Measurements from ENCODE around the gene KRT80.

KRT80 gene

DNA sequence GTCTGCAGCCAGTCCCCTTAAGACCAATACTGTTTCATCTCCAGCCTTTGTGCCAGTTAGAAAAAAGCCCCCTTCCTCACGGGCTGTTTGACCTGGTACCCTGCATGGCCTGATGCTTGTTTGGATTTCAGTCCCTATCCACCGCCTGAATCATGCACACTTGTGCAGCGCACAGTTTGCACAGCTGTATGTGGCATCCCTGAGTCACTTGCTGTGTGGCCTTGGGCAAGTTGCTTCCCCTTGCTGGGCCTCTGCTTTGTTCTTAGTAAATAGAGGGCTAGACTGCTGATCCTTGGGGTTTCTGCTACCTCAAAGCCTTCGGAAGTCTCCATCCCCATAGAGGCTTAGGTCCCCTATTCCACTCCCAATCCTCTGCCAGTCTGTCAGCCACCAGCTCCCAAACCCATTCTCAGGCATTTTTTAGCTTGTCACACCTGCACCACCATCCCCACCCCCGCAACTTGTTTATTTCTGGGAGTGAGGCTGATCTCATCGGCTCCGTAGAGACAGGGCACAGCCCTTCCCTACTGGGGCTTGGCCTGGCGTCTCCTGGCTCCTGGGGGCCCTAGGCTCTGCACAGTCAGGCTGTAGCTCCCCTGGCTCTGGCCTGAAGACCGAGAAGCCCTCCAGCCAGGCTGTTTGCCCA lies 8.8 kb downstream of the KRT80 start:
- no peak overlapping the region; the same call in 1 of the 2 replicates for H3K27ac ChIP-seq (ENCODE audit: low read depth, low read length)
- no peak overlapping the region for H3K4me3 ChIP-seq (ENCODE audit: low read length)
- H3K9ac ChIP-seq (ENCODE audit: low read depth, low read length): 0 out of 2 replicates have a peak overlapping the region, but pooled peaks have one; percentile 25
- H3K27me3 ChIP-seq (ENCODE audit: insufficient read depth, low read length): no peaks in the 10 kb centered on the region
- H3K4me1 ChIP-seq (ENCODE audit: insufficient read depth, low read length): peaks cover 35% of the 10 kb centered on the region
- no peaks in the 10 kb centered on the region for H3K36me3 ChIP-seq (ENCODE audit: insufficient read depth, low read length)
- H3K9me3 ChIP-seq (ENCODE audit: insufficient read depth, low read depth, low read length): no peaks in the 10 kb centered on the region
- WGBS: 71% methylated on average over 9 of the region's 9 CpGs

DNA sequence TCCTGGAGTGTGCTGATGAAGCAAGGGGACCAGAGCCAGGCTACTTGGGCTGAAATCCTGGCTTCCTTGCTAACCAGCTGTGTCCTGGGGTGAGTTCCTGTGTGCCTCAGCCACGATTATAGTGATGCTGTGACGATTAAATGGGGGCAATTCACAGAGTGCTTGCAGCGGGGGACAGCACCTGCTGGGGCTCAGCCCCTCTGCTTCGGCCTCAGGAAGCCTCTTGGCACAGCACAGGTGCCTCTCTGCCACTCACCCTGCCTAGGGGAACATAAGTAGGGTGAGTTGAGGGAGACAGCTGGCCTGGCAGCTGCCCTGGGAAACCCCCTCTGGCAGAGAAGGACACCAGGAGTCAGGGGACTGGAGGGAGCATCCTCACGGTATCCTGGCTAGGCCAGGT lies 9.4 kb downstream of the KRT80 start:
- H3K4me1 ChIP-seq (ENCODE audit: insufficient read depth, low read length): peaks cover 35% of the 10 kb centered on the region
- H3K27me3 ChIP-seq (ENCODE audit: insufficient read depth, low read length): no peaks in the 10 kb centered on the region
- no peak overlapping the region for H3K27ac ChIP-seq (ENCODE audit: low read depth, low read length)
- 90% methylated on average over 5 of the region's 5 CpGs for WGBS
- no peak overlapping the region for H3K4me3 ChIP-seq (ENCODE audit: low read length)
- H3K9me3 ChIP-seq (ENCODE audit: insufficient read depth, low read depth, low read length): no peaks in the 10 kb centered on the region
- H3K9ac ChIP-seq (ENCODE audit: low read depth, low read length): no peak overlapping the region
- no peaks in the 10 kb centered on the region for H3K36me3 ChIP-seq (ENCODE audit: insufficient read depth, low read length)

DNA sequence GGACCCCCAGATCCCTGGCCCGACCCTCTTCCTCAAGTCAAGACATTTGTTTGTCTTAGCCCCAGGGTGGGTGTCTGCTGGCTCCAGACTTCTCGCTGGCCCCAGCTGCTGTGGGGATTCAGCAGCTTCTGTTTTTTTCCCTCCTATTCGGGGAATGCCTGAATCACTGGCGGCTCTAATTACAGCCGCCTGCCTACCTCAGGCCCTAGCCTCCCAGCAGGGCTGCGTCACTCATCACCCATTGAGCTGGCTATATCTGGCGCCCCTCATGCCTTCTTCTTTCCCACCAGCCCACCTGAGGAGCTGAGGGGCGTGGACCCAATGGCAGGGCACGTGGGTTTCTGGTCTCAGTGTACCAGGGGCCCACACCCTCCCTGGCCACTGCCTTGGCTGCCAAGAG lies 10.1 kb downstream of the KRT80 start:
- Histone ChIP-seq H3K4me3 (ENCODE audit: low read length) (no peak overlapping the region), H3K36me3 (ENCODE audit: insufficient read depth, low read length) (no peaks in the 10 kb centered on the region), H3K9me3 (ENCODE audit: insufficient read depth, low read depth, low read length) (no peaks in the 10 kb centered on the region), H3K27me3 (ENCODE audit: insufficient read depth, low read length) (no peaks in the 10 kb centered on the region), H3K9ac (ENCODE audit: low read depth, low read length) (no peak overlapping the region), H3K27ac (ENCODE audit: low read depth, low read length) (no peak overlapping the region), H3K4me1 (ENCODE audit: insufficient read depth, low read length) (peaks cover 35% of the 10 kb centered on the region)
- 22% methylated on average over 9 of the region's 9 CpGs for WGBS

DNA sequence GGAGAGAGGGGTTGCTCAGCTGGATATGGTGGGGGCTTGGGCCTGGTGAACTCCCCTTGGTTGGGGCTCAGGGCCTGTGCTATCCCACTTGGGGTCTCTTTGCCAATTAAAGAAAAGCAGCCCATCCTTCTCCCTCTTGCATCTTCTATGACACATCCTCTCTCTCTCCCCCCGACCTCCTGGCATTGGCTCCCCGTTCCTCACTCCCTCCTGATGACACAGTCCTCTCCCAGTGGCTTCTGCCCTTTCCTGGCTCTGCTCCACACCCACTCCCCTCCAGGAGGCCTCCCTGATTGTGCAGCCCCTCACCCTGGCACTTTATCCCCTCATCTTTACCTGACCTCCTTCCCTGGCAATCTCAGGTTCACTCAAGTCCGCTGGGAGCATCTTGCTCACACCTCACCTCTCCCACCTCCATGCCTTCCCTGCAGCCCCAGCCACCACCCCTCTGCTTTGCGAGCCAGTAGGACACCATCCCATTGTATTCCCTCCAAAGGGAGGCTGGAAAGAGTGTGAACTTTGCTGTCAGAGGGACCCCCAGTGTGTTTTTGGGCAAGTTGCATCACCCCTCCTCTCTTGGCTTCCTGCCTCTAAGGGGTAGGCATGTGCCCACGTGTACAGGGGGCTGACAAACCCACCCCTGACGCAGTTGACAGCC lies 10.7 kb downstream of the KRT80 start:
- H3K36me3 ChIP-seq (ENCODE audit: insufficient read depth, low read length): no peaks in the 10 kb centered on the region
- H3K4me3 ChIP-seq (ENCODE audit: low read length): no peak overlapping the region
- H3K4me1 ChIP-seq (ENCODE audit: insufficient read depth, low read length): peaks cover 32% of the 10 kb centered on the region
- H3K27ac ChIP-seq (ENCODE audit: low read depth, low read length): no peak overlapping the region
- no peak overlapping the region for H3K9ac ChIP-seq (ENCODE audit: low read depth, low read length)
- 63% methylated on average over 6 of the region's 6 CpGs for whole genome bisulfite sequencing
- no peaks in the 10 kb centered on the region for H3K9me3 ChIP-seq (ENCODE audit: insufficient read depth, low read depth, low read length)
- no peaks in the 10 kb centered on the region for H3K27me3 ChIP-seq (ENCODE audit: insufficient read depth, low read length)

DNA sequence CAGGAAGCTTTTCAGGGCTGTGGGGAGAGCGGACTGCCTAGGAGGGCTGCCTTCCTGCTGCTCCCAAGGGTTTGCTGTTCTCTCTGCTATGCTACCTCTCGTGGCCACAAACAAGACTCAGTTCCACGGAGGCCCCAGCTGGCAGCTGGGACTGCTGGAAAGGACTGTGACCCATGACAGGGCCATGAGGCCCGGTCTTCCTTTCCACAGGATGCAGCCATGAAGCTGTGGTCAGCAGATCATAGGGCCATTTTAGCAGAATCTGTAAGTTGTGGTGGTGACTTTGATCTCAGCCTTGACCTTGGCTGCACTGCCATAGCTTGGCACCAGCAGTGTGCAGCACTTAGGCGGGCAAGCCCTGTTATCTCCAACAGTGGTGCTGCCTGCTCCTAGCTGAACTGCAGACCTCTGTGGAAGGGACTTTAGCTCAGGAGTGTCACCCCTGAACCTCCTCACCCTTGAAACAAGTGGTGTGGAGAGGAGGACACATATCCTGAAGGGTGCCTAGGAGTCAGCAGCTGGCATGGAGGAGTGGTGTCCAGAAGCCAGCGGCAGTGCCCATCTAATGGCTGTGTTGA lies 12.3 kb downstream of the KRT80 start:
- Histone ChIP-seq H3K4me1 (ENCODE audit: insufficient read depth, low read length) (peaks cover 26% of the 10 kb centered on the region), H3K4me3 (ENCODE audit: low read length) (no peak overlapping the region), H3K27me3 (ENCODE audit: insufficient read depth, low read length) (no peaks in the 10 kb centered on the region), H3K36me3 (ENCODE audit: insufficient read depth, low read length) (no peaks in the 10 kb centered on the region), H3K27ac (ENCODE audit: low read depth, low read length) (no peak overlapping the region), H3K9ac (ENCODE audit: low read depth, low read length) (no peak overlapping the region), H3K9me3 (ENCODE audit: insufficient read depth, low read depth, low read length) (no peaks in the 10 kb centered on the region)
- 92% methylated on average over 6 of the region's 6 CpGs for WGBS

DNA sequence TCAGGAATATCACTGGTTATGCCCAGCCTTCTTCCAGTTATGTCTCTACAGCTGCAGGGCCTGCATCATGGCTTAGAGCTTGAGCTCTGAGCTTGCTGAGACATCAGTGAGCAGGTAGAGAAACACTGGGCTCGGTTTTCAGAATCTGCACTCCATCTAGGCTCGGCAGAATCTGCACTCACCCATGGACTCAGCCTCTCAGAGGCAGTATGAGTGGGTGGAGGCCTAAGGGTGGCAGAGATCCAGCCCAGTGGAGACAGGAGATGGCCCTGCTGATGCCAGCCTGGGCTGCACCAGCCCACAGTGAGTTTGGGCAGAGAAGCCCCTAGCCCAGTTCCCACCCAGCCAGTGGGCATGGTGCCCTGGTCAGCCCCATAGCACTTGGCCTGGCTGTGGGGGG lies 12.8 kb downstream of the KRT80 start:
- Histone ChIP-seq H3K36me3 (ENCODE audit: insufficient read depth, low read length) (no peaks in the 10 kb centered on the region), H3K27me3 (ENCODE audit: insufficient read depth, low read length) (no peaks in the 10 kb centered on the region), H3K4me1 (ENCODE audit: insufficient read depth, low read length) (peaks cover 26% of the 10 kb centered on the region), H3K9me3 (ENCODE audit: insufficient read depth, low read depth, low read length) (no peaks in the 10 kb centered on the region), H3K27ac (ENCODE audit: low read depth, low read length) (no peak overlapping the region), H3K4me3 (ENCODE audit: low read length) (no peak overlapping the region), H3K9ac (ENCODE audit: low read depth, low read length) (no peak overlapping the region)
- WGBS: 92% methylated on average over 2 of the region's 2 CpGs

DNA sequence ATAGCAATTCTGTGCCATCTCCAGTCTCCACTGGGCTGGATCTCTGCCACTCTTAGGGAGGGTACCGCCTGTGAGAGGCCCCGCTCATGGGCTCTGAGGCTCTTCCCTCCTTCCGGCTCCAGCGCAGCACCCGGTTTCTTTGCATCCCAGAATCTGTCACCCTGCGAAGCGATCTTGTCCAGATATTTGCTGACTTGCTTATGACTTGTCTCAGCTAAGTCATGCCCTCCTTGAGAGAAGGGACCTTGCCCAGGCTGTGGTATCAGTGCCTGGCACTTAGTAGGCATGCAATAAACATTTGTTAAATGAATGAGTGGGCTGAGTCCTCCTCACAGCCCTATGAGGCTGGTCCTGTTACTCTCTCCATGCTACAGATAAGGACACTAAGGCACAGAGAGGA lies 13.4 kb downstream of the KRT80 start:
- WGBS: 92% methylated on average over 7 of the region's 7 CpGs
- Histone ChIP-seq H3K4me3 (ENCODE audit: low read length) (no peak overlapping the region), H3K27ac (ENCODE audit: low read depth, low read length) (no peak overlapping the region), H3K4me1 (ENCODE audit: insufficient read depth, low read length) (peaks cover 23% of the 10 kb centered on the region), H3K27me3 (ENCODE audit: insufficient read depth, low read length) (no peaks in the 10 kb centered on the region), H3K36me3 (ENCODE audit: insufficient read depth, low read length) (no peaks in the 10 kb centered on the region), H3K9me3 (ENCODE audit: insufficient read depth, low read depth, low read length) (no peaks in the 10 kb centered on the region), H3K9ac (ENCODE audit: low read depth, low read length) (no peak overlapping the region)

DNA sequence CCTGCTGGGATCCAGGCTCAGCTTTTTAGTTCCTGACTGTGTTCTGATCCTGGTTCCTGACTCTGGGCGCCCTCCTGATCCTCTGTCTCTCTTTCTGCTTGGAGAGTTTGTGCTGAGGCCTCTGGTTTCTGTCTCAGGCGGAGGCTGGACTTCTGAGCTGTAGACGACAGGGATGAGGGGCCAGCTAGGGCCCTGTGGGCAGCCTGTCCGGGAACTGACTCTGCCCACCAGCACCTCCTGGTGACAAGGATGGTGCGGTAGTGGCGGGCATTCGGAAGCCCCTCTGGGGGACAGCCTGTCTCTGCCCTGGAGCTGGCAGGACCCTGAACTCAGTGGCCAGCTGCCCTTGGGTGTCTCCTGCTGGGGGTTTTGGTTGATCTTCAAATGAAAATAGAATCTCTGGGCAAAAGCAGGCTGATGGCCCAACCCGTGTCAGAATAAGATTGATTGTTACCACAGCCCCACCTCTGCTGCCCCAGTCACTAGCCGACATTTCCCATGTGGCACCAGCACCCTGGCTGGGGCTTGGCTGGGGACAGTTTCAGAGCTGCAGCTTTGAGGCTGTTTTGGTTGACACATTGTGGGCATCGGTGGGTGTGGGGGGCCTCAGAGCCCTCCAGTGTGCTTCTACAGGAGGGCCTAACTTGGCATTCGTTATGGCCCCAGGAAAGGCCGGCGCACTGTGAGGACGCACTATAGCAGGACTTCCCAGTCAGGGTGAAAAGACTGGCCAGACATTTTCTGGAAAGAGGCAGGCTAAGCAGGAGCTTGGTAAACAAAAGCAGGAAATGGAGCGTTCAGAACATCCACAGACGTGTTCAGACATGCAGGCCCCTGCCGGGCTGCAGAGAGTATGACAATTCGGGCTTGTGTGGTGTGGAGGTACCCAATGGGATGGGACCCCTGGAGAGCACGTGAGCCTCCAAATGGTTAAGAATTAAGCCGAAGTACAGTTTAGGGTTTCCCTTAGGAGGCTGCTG lies 16.2 kb downstream of the KRT80 start:
- Histone ChIP-seq H3K4me1 (ENCODE audit: insufficient read depth, low read length) (no peaks in the 10 kb centered on the region), H3K27ac (ENCODE audit: low read depth, low read length) (no peak overlapping the region), H3K9ac (ENCODE audit: low read depth, low read length) (no peak overlapping the region), H3K27me3 (ENCODE audit: insufficient read depth, low read length) (no peaks in the 10 kb centered on the region), H3K36me3 (ENCODE audit: insufficient read depth, low read length) (no peaks in the 10 kb centered on the region), H3K4me3 (ENCODE audit: low read length) (no peak overlapping the region), H3K9me3 (ENCODE audit: insufficient read depth, low read depth, low read length) (no peaks in the 10 kb centered on the region)
- 87% methylated on average over 20 of the region's 20 CpGs for WGBS

DNA sequence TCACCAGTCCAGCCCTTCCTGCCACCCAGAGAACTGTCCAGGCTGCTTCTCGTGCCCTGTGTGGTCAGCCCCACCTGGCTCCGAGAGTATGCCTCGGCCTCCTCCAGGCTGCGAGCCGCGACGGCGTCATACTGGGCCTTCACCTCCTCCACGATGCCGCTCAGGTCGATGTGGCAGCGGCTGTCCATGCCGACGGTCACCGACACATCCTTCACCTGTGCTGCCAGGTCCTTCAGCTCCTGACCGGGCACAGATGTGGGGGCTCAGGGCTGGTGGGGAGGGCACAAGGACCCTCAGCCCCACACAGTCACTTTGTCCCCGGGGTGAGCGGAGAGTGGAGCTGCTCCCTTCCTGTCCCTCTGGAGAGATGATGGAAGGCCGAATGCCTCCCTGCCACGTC lies 18.3 kb downstream of the KRT80 start:
- Histone ChIP-seq H3K9ac (ENCODE audit: low read depth, low read length) (no peak overlapping the region), H3K27ac (ENCODE audit: low read depth, low read length) (no peak overlapping the region), H3K9me3 (ENCODE audit: insufficient read depth, low read depth, low read length) (no peaks in the 10 kb centered on the region), H3K4me1 (ENCODE audit: insufficient read depth, low read length) (no peaks in the 10 kb centered on the region), H3K36me3 (ENCODE audit: insufficient read depth, low read length) (no peaks in the 10 kb centered on the region), H3K27me3 (ENCODE audit: insufficient read depth, low read length) (no peaks in the 10 kb centered on the region), H3K4me3 (ENCODE audit: low read length) (no peak overlapping the region)
- 95% methylated on average over 20 of the region's 20 CpGs for WGBS

DNA sequence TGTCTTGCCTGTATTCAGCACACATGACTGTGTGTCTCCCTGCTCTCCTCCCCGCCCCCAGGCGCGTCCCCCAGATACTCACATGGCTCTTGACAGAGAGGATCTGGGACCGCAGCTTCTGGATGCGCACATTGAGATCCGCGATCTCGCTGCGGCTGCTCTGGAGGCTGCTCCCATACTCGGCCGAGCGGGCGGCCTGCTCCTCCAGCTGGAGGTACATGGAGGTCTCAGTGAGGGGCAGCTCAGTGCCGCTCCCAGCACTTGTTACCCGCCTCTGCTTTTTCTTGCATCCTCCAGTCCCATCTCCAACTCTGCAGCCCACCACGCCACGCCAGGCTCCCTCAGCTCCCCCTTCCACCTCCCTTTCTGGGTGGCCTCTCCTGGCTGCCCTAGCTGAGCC lies 18.9 kb downstream of the KRT80 start:
- H3K36me3 ChIP-seq (ENCODE audit: insufficient read depth, low read length): no peaks in the 10 kb centered on the region
- WGBS: 96% methylated on average over 17 of the region's 17 CpGs
- no peaks in the 10 kb centered on the region for H3K27me3 ChIP-seq (ENCODE audit: insufficient read depth, low read length)
- H3K4me1 ChIP-seq (ENCODE audit: insufficient read depth, low read length): no peaks in the 10 kb centered on the region
- no peak overlapping the region for H3K9ac ChIP-seq (ENCODE audit: low read depth, low read length)
- no peaks in the 10 kb centered on the region for H3K9me3 ChIP-seq (ENCODE audit: insufficient read depth, low read depth, low read length)
- no peak overlapping the region for H3K4me3 ChIP-seq (ENCODE audit: low read length)
- no peak overlapping the region for H3K27ac ChIP-seq (ENCODE audit: low read depth, low read length)
